Stimulated activated CD8-positive, alpha-beta memory T cell treated with anti-CD3 and anti-CD28 coated beads, Interleukin-4, amount 100 ng/mL, for 24 hours (primary cell): ENCODE results near the gene TCERG1.

Source experiments
- DNase-seq: peaks from one replicate; pipeline ENCODE4 v3.0.0-alpha.2; 2020; ENCODE audit warnings: low read depth

TCERG1 gene

GRCh38 chr5:146457431-146457830 is 10.3 kb downstream of the TCERG1 start:
- no peak for DNase-seq

- DNase-seq, result no peak
Observed at GRCh38 chr5:146458894-146459293, 11.8 kb downstream of the TCERG1 start.

- DNase-seq, result no peak
Observed at GRCh38 chr5:146461319-146461718, 14.2 kb downstream of the TCERG1 start.

- no peak for DNase-seq
Observed at GRCh38 chr5:146463446-146463845, 16.3 kb downstream of the TCERG1 start.

GRCh38 chr5:146466521-146467349 is 19.6 kb downstream of the TCERG1 start:
- DNase-seq, result no peak

DNA sequence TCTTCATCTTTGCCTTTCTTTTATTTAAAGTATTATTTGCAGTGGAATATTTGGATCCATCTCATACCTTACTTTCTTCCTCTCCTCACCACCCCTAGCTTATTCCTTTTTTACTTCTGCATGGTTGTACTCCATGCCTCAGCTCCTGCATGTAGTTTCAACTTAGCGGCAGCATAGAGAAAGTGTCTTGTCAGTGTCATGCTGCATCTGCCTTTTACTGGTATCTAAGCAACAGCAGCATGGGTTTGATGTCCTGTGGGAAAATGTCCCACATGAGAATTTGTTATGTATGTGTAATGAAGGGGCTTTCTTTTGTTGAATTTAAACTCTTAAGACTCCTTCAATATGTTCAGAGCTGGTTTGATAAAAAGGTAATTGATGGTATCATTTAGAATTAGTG is 20.6 kb downstream of the TCERG1 start:
- DNase-seq, result no peak

DNA sequence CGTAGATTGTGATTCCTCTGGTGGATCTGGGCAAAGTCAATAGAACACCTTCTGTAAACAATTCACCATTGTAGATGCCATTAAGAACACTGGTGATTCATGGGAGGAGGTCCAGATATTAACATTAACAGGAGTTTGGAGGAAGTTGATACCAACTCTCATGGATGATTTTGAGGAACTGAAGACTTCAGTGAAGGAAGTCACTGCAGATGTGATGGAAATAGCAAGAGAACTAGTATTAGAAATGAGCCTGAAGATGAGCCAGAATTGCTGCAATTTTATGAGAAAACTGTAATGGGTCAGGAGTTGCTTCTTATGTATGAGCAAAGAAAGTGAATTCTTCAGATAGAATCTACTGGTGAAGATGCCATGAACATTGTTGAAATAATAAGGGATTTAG is 26.9 kb downstream of the TCERG1 start:
- DNase-seq, result no peak

GRCh38 chr5:146475190-146475780 is 28.2 kb downstream of the TCERG1 start:
- DNase-seq, result no peak

- DNase-seq, result no peak
Observed at GRCh38 chr5:146475906-146476305, 28.8 kb downstream of the TCERG1 start.

DNA sequence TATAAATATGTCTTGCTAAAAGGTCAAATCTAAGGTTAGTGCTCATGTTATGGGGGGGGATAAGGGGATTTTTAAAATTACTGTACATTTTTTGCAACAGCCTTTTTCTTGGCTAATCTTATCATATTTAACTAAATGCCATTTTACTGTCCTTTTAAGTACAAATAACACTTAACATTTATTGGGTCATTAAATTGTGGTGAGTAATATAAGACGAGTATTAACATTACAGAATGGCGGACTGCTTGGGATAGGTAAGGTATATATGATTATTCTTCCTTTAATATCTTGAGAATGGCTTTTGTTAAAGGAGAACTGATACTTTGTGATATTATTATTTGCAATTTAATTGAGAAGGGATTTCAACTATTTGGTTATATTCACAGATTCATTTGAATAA is 35.6 kb downstream of the TCERG1 start:
- no peak for DNase-seq

DNA sequence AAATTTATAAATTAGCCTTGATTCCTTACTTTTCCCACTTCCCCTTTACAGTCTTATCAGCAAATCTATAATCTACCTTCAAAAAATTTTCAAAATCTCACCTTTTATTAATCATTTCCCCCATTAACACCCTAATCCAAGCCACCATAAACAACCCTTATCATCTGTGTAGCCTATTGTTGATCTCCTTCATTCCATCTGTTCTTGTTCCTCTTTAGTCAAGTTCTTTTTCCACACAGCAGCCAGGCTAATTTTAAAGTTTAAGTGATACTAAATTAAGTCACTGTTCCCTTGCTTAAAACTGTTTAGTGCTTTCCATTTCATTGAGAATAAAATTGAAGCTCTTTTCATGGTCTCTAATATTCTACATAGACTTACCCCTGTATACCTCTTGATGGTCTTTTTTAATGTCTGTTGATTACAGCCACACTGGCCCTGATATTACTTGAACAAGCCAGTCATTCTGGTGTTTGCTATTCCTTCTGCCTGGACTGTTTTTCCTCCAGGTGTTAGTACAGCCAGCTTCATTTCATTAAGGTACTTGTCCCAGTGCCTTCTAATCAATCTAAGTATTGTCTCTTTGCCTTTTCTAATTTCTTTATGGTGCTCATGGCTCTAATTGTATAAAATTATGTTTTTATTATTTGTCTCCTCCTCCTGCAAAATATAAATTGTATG is 37.7 kb downstream of the TCERG1 start:
- DNase-seq, result no peak

GRCh38 chr5:146490089-146490843 is 43.1 kb downstream of the TCERG1 start:
- no peak for DNase-seq

DNA sequence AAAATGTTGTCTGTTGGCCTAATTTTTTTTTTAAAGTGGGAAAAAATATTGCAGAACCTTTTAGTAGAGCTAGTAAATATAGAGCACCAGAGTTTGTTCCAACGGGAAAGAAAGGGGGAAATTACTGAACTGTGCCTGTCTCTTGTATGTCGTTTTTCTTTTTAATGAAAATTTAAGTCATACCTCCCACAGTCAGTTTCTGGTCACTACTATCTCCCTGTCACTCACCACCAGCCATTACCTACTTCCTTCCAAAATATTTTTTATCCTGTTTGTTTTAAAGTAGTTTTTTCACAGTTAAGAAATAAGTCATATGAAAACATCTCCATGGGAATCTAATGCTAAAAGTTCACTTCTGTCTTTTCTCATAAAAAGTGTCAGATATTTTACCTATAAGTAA is 47.5 kb downstream of the TCERG1 start:
- DNase-seq, result no peak

- no peak for DNase-seq
Observed at GRCh38 chr5:146499680-146500079, 52.5 kb downstream of the TCERG1 start.

- no peak for DNase-seq
Observed at GRCh38 chr5:146507428-146507827, 60.3 kb downstream of the TCERG1 start.

- no peak for DNase-seq
Observed at GRCh38 chr5:146510559-146511125, 63.5 kb downstream of the TCERG1 start.

- no peak for DNase-seq
Observed at GRCh38 chr5:146513462-146513861, 66.3 kb downstream of the TCERG1 start.

- DNase-seq, result no peak
Observed at GRCh38 chr5:146514575-146514974, 67.4 kb downstream of the TCERG1 start.

GRCh38 chr5:146515473-146516150 is 68.5 kb downstream of the TCERG1 start:
- no peak for DNase-seq

DNA sequence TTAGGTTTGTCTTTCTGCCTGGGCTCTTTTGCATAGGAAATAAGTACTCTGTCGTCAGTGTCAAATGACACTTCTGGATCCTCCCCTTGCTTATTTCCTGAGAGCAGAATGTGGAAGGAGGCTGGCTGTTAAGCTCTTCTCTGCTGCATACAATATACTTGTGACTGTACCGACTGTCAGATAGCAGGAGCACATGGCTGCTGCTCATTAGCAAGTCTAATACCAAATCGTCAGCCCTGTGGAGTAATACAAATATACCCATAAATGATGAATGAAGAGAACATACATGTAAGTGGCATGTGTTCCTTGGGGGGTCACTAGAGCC is 69.0 kb downstream of the TCERG1 start, which contains the start of gene GPR151:
TSS of gene GPR151 (minus strand) at position 40 of the 325 bp plus-strand sequence. CDS start 77 bp downstream, outside the sequence.
- no peak for DNase-seq

DNA sequence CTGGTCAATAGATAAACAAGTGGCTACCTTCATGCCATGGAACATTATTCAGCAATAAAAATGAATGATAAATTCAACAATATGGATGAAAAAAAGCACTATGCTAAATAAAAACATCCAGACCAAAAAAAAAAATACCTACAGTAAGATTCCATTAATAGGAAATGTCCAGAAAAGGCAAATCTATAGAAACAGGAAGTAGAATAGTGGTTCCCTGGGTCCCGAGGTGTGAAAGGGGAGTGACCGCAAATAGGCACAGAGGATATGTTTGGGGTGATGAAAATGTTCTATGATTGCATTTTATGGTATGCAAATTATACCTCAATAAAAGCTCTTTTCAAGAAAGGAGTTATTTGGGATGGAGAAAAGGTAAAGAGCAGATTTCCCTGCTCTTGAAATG is 72.4 kb downstream of the TCERG1 start:
- no peak for DNase-seq

- no peak for DNase-seq
Observed at GRCh38 chr5:146520731-146521130, 73.6 kb downstream of the TCERG1 start.
